ENCODE results near the gene FZR1.

DNA sequence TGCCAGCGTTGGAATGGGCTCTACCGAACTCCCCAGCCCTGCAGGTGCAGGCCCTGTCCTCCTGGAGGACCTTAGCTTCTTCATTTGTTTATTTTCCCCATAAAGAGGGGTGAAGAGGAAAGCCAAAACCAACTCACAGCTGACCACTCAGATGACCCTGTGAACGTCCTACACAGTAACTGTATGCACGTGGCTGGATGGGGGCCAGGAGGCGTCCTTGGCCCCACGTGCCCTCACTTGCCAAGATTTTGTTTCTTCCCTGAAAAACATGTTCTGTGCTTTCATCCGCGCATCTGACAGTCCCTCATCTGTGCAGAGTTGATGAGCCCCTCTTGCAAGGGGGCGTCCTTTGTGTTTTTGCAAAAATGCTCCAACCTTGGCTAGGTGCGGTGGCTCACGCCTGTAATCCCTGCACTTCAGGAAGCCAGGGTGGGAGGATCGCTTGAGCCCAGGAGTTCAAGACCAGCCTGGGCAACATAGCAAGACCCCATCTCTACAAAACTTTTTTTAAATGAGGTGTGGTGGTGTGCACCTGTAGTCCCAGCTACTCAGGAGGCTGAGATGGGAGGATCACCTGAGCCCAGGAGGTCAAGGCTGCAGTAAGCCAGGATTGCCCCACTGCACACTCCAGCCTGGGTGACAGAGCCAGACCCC is 27.6 kb downstream of the FZR1 start:
- TF ChIP-seq POLR2A (IDR thresholded peaks at IDR 0.05), result no peak
- TF ChIP-seq, protein P1, sequence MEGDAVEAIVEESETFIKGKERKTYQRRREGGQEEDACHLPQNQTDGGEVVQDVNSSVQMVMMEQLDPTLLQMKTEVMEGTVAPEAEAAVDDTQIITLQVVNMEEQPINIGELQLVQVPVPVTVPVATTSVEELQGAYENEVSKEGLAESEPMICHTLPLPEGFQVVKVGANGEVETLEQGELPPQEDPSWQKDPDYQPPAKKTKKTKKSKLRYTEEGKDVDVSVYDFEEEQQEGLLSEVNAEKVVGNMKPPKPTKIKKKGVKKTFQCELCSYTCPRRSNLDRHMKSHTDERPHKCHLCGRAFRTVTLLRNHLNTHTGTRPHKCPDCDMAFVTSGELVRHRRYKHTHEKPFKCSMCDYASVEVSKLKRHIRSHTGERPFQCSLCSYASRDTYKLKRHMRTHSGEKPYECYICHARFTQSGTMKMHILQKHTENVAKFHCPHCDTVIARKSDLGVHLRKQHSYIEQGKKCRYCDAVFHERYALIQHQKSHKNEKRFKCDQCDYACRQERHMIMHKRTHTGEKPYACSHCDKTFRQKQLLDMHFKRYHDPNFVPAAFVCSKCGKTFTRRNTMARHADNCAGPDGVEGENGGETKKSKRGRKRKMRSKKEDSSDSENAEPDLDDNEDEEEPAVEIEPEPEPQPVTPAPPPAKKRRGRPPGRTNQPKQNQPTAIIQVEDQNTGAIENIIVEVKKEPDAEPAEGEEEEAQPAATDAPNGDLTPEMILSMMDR (IDR thresholded peaks at IDR 0.05), result no peak

Measured in prostate gland (tissue), 2 donors.